A673 (cell line): ENCODE measurements around the gene ZBTB21.

ENCODE experiments used
- CTCF ChIP-seq: fragments of 300-800, 200-600 bp; sonication (generic); conservative IDR thresholded peaks from 2 replicates; pipeline ENCODE4 v1.5.1; 2017; ENCODE audit warnings: low read depth, mild to moderate bottlenecking, antibody characterized with exemption, low read length, moderate library complexity, mixed read lengths
- EZH2 ChIP-seq: fragments of 200-600 bp; sonication (generic); IDR thresholded peaks from 2 replicates; pipeline ENCODE4 v1.6.1; 2017; ENCODE audit warnings: borderline replicate concordance, low read depth, mild to moderate bottlenecking, mixed read lengths, antibody characterized with exemption, low read length; ENCODE audit not compliant: poor library complexity, severe bottlenecking

GRCh38 chr21:41995577-41995976 lies 14.6 kb downstream of the ZBTB21 start:
- TF ChIP-seq CTCF (no peak), EZH2 (no peak)
